ENCODE measurements around the gene ZBTB45. TPM values are rescaled to one million over a fixed set of nuclear protein-coding genes. Genes with fewer than 3 reads are reported as not detected.

ZBTB45 gene
- total and polyA plus RNA-seq, 2 donors (not counting 3 experiments of a cell fraction or from before 2014, with no cell fraction given): 17.8 to 21.8 TPM

DNA sequence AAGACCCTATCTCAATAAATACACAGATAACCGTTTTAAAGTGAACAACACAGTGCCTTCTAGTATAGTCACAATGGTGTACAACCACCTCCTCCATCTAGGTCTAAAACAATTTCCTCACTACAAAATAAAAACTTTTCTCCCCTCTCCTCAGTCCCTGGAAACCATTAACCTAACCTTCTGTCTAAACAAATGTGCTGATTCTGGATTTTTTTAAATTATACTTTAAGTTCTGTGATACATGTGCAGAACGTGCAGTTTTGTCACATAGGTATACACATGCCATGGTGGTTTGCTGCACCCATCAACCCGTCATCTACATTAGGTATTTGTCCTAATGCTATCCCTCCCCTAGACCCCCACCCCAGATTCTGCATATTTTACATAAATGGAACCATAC lies 9.8 kb upstream of the ZBTB45 start:
- no peaks in the 10 kb centered on the region for H3K36me3 ChIP-seq (ENCODE audit: control insufficient read depth in 2 of 2, extremely low read depth in 1 of 2, insufficient read depth in 2 of 2, low read length in 2 of 2)
- H3K4me2 ChIP-seq (ENCODE audit: insufficient read depth, low read length): no peak overlapping the region
- no TSS peak for BruUV-seq (replicated peaks)
- no peak overlapping the region for H3K27ac ChIP-seq (ENCODE audit: insufficient read depth, low read depth, low read length)
- no peak overlapping the region for H3K4me3 ChIP-seq (replicated peaks in 1 of 3; ENCODE audit: insufficient read depth in 1 of 3, low read depth in 1 of 3, low read length in 3 of 3)
- no peak for DNase-seq (ENCODE audit: low read depth, low spot score)
- H3K9me3 ChIP-seq (replicated peaks; ENCODE audit: control insufficient read depth, insufficient read depth, low read length): no peaks in the 10 kb centered on the region
- H3K79me2 ChIP-seq (ENCODE audit: control insufficient read depth, insufficient read depth, low read length): no peaks in the 10 kb centered on the region
- POLR2A ChIA-PET: no interaction called here
- no peaks in the 10 kb centered on the region for H3K4me1 ChIP-seq (ENCODE audit: control insufficient read depth, extremely low read depth, insufficient read depth, low read length)
- no peak overlapping the region for H2AFZ ChIP-seq (ENCODE audit: low read depth, low read length)
- dilution Hi-C loops (cut with MboI; ENCODE audit: extremely low pct_ligation_motif_present, low sequenced_read_pairs): no loop called here
- FAIRE-seq: no peak
- CTCF ChIA-PET: interaction anchor here (1.6 to 2.0 kb wide), 2 partner anchors 10 to 15 kb away, joined by 5 to 8 read pairs; partner anchors contain the start of gene ZBTB45
- intact Hi-C loops (cut with micrococcal nuclease): no loop called here
- H4K20me1 ChIP-seq (replicated peaks; ENCODE audit: control insufficient read depth, extremely low read depth, insufficient read depth, low read length): no peaks in the 10 kb centered on the region
- H3K9ac ChIP-seq (replicated peaks; ENCODE audit: extremely low read depth, insufficient read depth, low read length): no peak overlapping the region
- TF ChIP-seq JUN (IDR thresholded peaks at IDR 0.05; ENCODE audit: borderline replicate concordance, insufficient read depth, insufficient read length, low read depth): no peak
- TF ChIP-seq, protein P1, sequence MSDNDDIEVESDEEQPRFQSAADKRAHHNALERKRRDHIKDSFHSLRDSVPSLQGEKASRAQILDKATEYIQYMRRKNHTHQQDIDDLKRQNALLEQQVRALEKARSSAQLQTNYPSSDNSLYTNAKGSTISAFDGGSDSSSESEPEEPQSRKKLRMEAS (IDR thresholded peaks at IDR 0.05; ENCODE audit: insufficient read depth, insufficient read length): no peak
- TF ChIP-seq POLR2A (IDR thresholded peaks at IDR 0.05; ENCODE audit: low read depth, low read length): no peak
- no peak for TF ChIP-seq GATA2 (IDR thresholded peaks at IDR 0.05; ENCODE audit: insufficient read depth, insufficient read length, low read depth, low read length)
- TF ChIP-seq FOS (IDR thresholded peaks at IDR 0.05; ENCODE audit: borderline replicate concordance, insufficient read depth, low read length): no peak
- no peak for TF ChIP-seq MYC (IDR thresholded peaks at IDR 0.05; ENCODE audit: low read depth, low read length)
- TF ChIP-seq EZH2 (IDR thresholded peaks at IDR 0.05; ENCODE audit: borderline replicate concordance, low read depth, low read length, severe bottlenecking): no peak
- TF ChIP-seq, protein P2, sequence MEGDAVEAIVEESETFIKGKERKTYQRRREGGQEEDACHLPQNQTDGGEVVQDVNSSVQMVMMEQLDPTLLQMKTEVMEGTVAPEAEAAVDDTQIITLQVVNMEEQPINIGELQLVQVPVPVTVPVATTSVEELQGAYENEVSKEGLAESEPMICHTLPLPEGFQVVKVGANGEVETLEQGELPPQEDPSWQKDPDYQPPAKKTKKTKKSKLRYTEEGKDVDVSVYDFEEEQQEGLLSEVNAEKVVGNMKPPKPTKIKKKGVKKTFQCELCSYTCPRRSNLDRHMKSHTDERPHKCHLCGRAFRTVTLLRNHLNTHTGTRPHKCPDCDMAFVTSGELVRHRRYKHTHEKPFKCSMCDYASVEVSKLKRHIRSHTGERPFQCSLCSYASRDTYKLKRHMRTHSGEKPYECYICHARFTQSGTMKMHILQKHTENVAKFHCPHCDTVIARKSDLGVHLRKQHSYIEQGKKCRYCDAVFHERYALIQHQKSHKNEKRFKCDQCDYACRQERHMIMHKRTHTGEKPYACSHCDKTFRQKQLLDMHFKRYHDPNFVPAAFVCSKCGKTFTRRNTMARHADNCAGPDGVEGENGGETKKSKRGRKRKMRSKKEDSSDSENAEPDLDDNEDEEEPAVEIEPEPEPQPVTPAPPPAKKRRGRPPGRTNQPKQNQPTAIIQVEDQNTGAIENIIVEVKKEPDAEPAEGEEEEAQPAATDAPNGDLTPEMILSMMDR (IDR thresholded peaks at IDR 0.05; ENCODE audit: extremely low read depth in 1 of 2, insufficient read depth in 1 of 2, low read depth in 1 of 2, low read length in 2 of 2): no peak
- no peak for TF ChIP-seq POLR2AphosphoS5 (IDR thresholded peaks at IDR 0.05; ENCODE audit: insufficient read depth, low read depth, low read length)
- H3K9me1 ChIP-seq (replicated peaks; ENCODE audit: control insufficient read depth, extremely low read depth, insufficient read depth, low read length): no peaks in the 10 kb centered on the region
- H3K27me3 ChIP-seq (ENCODE audit: control insufficient read depth in 2 of 2, insufficient read depth in 2 of 2, low read length in 2 of 2): peaks cover 11 to 19% of the 10 kb centered on the region in 2 experiments
